OCI-LY7 (cell line): ENCODE data around the gene HS3ST4. TPM values are rescaled to one million over a fixed set of nuclear protein-coding genes. Genes with fewer than 3 reads are reported as not detected.

ENCODE experiments used
- BruUV-seq: library from RNA; stranded (reverse); fragments of 400-500 nt; replicated peaks from 2 replicates; lab custom pipeline; 2021; lab: Mats Ljungman, UMichigan
- CTCF ChIA-PET: fragments of 300-600 bp; sonication (Branson Sonifier 250); formaldehyde crosslinking; loops from one replicate; lab custom pipeline; 2022; ENCODE audit warnings: antibody characterized with exemption; ENCODE audit not compliant: unreplicated experiment; lab: Charles Lee
- POLR2A ChIA-PET: fragments of 300-600 bp; sonication (Branson Sonifier 250); formaldehyde crosslinking; loops from one replicate; lab custom pipeline; 2022; ENCODE audit warnings: antibody characterized with exemption; lab: Charles Lee
- DNase-seq: peaks from one replicate; pipeline ENCODE4 v3.0.0-alpha.2; 2015; ENCODE audit warnings: low spot score
- H2AFZ ChIP-seq: fragments of 200-600 bp; sonication (generic), shearing (Covaris generic); 2 replicates; pipeline ENCODE4 v1.6.1; 2014; ENCODE audit warnings: mild to moderate bottlenecking, antibody characterized with exemption, low read length, moderate library complexity
- H3K27ac ChIP-seq: fragments of 200-600 bp; sonication (generic); 2 replicates; pipeline ENCODE4 v1.5.1; 2014; ENCODE audit warnings: mixed run types, low read depth, mild to moderate bottlenecking, moderate library complexity, low read length, inconsistent platforms; ENCODE audit not compliant: poor library complexity, severe bottlenecking
- H3K36me3 ChIP-seq: fragments of 200-600 bp; sonication (generic); 2 replicates; pipeline ENCODE4 v1.6.1; 2014; ENCODE audit warnings: mild to moderate bottlenecking, antibody characterized with exemption, low read length, moderate library complexity, mixed read lengths; ENCODE audit not compliant: insufficient read depth
- H3K4me1 ChIP-seq: fragments of 200-600 bp; sonication (generic); 2 replicates; pipeline ENCODE4 v1.5.1; 2014; ENCODE audit warnings: mild to moderate bottlenecking, low read length; ENCODE audit not compliant: insufficient read depth, poor library complexity, severe bottlenecking
- H3K4me2 ChIP-seq: fragments of 200-600 bp; sonication (generic); 2 replicates; pipeline ENCODE4 v1.6.1; 2014; ENCODE audit warnings: mild to moderate bottlenecking, low read length
- H3K4me3 ChIP-seq: fragments of 200-600 bp; sonication (generic); 2 replicates; pipeline ENCODE4 v1.5.1; 2014; ENCODE audit warnings: mild to moderate bottlenecking, low read depth, low read length; ENCODE audit not compliant: poor library complexity, severe bottlenecking
- H3K79me2 ChIP-seq: fragments of 200-600 bp; sonication (generic); 2 replicates; pipeline ENCODE4 v1.6.1; 2016; ENCODE audit warnings: low read depth, mild to moderate bottlenecking, low read length, moderate library complexity, mixed read lengths; ENCODE audit not compliant: insufficient read depth
- H3K9me2 ChIP-seq: fragments of 200-600 bp; sonication (generic); 2 replicates; pipeline ENCODE4 v1.6.1; 2016; ENCODE audit warnings: mild to moderate bottlenecking, low read length, mixed read lengths; ENCODE audit not compliant: insufficient read depth
- H3K9me3 ChIP-seq: fragments of 200-600 bp; sonication (generic); 2 replicates; pipeline ENCODE4 v1.6.1; 2014; ENCODE audit warnings: mild to moderate bottlenecking, mixed run types, low read length, mixed read lengths
- H4K20me1 ChIP-seq: fragments of 200-600 bp; sonication (generic); 2 replicates; pipeline ENCODE4 v1.6.1; 2014; ENCODE audit warnings: mild to moderate bottlenecking, antibody characterized with exemption, low read length, moderate library complexity, mixed read lengths; ENCODE audit not compliant: insufficient read depth
- CTCF ChIP-seq: fragments of 200-600 bp; sonication (generic); conservative IDR thresholded peaks from 2 replicates; pipeline ENCODE4 v1.5.1; 2014; ENCODE audit warnings: mild to moderate bottlenecking, antibody characterized with exemption, low read length, moderate library complexity, mixed read lengths
- EZH2phosphoT487 ChIP-seq: fragments of 200-600 bp; sonication (generic); IDR thresholded peaks from 2 replicates; pipeline ENCODE4 v1.6.1; 2018; ENCODE audit warnings: low read depth, borderline replicate concordance, mild to moderate bottlenecking, mixed run types, antibody characterized with exemption, low read length, moderate library complexity, mixed read lengths
- intact Hi-C: fragments of 100-400 bp; cut with micrococcal nuclease; formaldehyde crosslinking; loops from one replicate; pipeline ENCODE4 v1.10.0; 2022; ENCODE audit not compliant: unreplicated experiment
- total RNA-seq, 2 experiments: library from RNA; depleted of rRNA in 1 of 2; stranded (reverse); fragments of >200 nt in 1 of 2; shearing (Covaris generic) in 1 of 2; gene quantifications; 2 replicates each; pipeline ENCODE4 v1.2.3, GENCODE V29; 2014 to 2022

Gene HS3ST4
- total RNA-seq, 2 experiments from 2014 or later = not detected

GRCh38 chr16:25868106-25868505 lies 176.3 kb downstream of the HS3ST4 start:
- Histone ChIP-seq H4K20me1 (no peaks in the 10 kb centered on the region), H3K79me2 (no peaks in the 10 kb centered on the region), H3K4me1 (no peaks in the 10 kb centered on the region), H3K9me3 (no peaks in the 10 kb centered on the region), H3K4me2 (no peak overlapping the region), H3K4me3 (no peak overlapping the region), H3K9me2 (no peaks in the 10 kb centered on the region), H3K27ac (no peak overlapping the region), H3K36me3 (no peaks in the 10 kb centered on the region), H2AFZ (no peak overlapping the region)
- no TSS peak for BruUV-seq
- DNase-seq = no peak
- intact Hi-C loops = loop anchor here (5.0 kb wide), 1 partner anchor 1159 kb away; no protein-coding TSS in a partner anchor
- no peak for TF ChIP-seq EZH2phosphoT487
- TF ChIP-seq CTCF = no peak
- ChIA-PET CTCF (no interaction called here), POLR2A (no interaction called here)

GRCh38 chr16:25868706-25869370 lies 177.1 kb downstream of the HS3ST4 start:
- TF ChIP-seq CTCF (no peak), EZH2phosphoT487 (no peak)
- H2AFZ ChIP-seq = no peak overlapping the region
- H3K4me1 ChIP-seq = no peaks in the 10 kb centered on the region
- no peak for DNase-seq
- no peaks in the 10 kb centered on the region for H4K20me1 ChIP-seq
- H3K9me2 ChIP-seq = no peaks in the 10 kb centered on the region
- no peak overlapping the region for H3K4me3 ChIP-seq
- no peak overlapping the region for H3K4me2 ChIP-seq
- no peaks in the 10 kb centered on the region for H3K79me2 ChIP-seq
- BruUV-seq = no TSS peak
- H3K9me3 ChIP-seq = no peaks in the 10 kb centered on the region
- intact Hi-C loops = loop anchor here (5.0 kb wide), 1 partner anchor 1158 kb away; no protein-coding TSS in a partner anchor
- ChIA-PET POLR2A (no interaction called here), CTCF (no interaction called here)
- no peaks in the 10 kb centered on the region for H3K36me3 ChIP-seq
- no peak overlapping the region for H3K27ac ChIP-seq

GRCh38 chr16:25872369-25873070 lies 180.8 kb downstream of the HS3ST4 start:
- Histone ChIP-seq H3K79me2 (no peaks in the 10 kb centered on the region), H2AFZ (no peak overlapping the region), H3K36me3 (no peaks in the 10 kb centered on the region), H3K27ac (no peak overlapping the region), H4K20me1 (no peaks in the 10 kb centered on the region), H3K9me2 (no peaks in the 10 kb centered on the region), H3K4me1 (no peaks in the 10 kb centered on the region), H3K4me3 (no peak overlapping the region), H3K4me2 (no peak overlapping the region), H3K9me3 (no peaks in the 10 kb centered on the region)
- no peak for TF ChIP-seq EZH2phosphoT487
- no peak for TF ChIP-seq CTCF
- DNase-seq = no peak
- no TSS peak for BruUV-seq
- ChIA-PET POLR2A (no interaction called here), CTCF (no interaction called here)
- intact Hi-C loops = no loop called here
